HG03432 (cell line): Measurements from ENCODE around the gene EIF2A.

ENCODE experiments used
- ATAC-seq: cut with Tn5 transposase; IDR thresholded peaks from one replicate; pipeline ENCODE4 v1.9.1; 2021; ENCODE audit warnings: mild to moderate bottlenecking, moderate library complexity; ENCODE audit not compliant: unreplicated experiment

The EIF2A gene

GRCh38 chr3:150631515-150632221 lies 85.1 kb downstream of the EIF2A start:
- ATAC-seq, result no peak

GRCh38 chr3:150635076-150635475 lies 88.5 kb downstream of the EIF2A start:
- no peak for ATAC-seq

- ATAC-seq, result peak; percentile 74
Observed at GRCh38 chr3:150635526-150635925, 88.9 kb downstream of the EIF2A start.
